HEK293 (cell line): ENCODE results near the gene TBC1D8.

Experiments
- KLF1 ChIP-seq: fragments of 450-650 bp; formaldehyde crosslinking; IDR thresholded peaks from 2 replicates; pipeline ENCODE4 v1.5.1; 2016; ENCODE audit warnings: missing biosample characterization, missing genetic modification characterization
- REST ChIP-seq: fragments of 450-650 bp; formaldehyde crosslinking; IDR thresholded peaks from 2 replicates; pipeline ENCODE4 v1.5.1; 2016; ENCODE audit warnings: missing biosample characterization, missing genetic modification characterization

GRCh38 chr2:101185656-101186055 lies 34.5 kb upstream of the TBC1D8 start:
- TF ChIP-seq REST (tag by site-specific recombination) (no peak), KLF1 (no peak)
